NCI-H1436 (cell line): ENCODE measurements around the gene AKR1B1.
"Not testable (repeated sequence)": the region's sequence is repeated elsewhere in the genome, so short reads cannot be mapped to it uniquely, and the experiment has no call there.

ENCODE experiments used
- DNase-seq: peaks from one replicate; lab custom pipeline; 2025; lab: John Stamatoyannopoulos, UW

The AKR1B1 gene

GRCh38 chr7:134458806-134459698 lies at the start of gene AKR1B1:
Gene AKR1B1, minus strand, starts transcription at chr7:134459100. Its CDS starts 38 bp downstream, at chr7:134459062.
- peak; percentile 84 for DNase-seq

GRCh38 chr7:134505856-134506255 lies 47.0 kb upstream of the AKR1B1 start:
- no peak for DNase-seq

- no peak for DNase-seq
Measured at GRCh38 chr7:134504660-134505164, 45.8 kb upstream of the AKR1B1 start.

GRCh38 chr7:134502463-134503371 lies 43.8 kb upstream of the AKR1B1 start:
- DNase-seq, result no peak

- DNase-seq, result no peak
Measured at GRCh38 chr7:134500982-134501381, 42.1 kb upstream of the AKR1B1 start.

- DNase-seq, result no peak
Measured at GRCh38 chr7:134500406-134500805, 41.5 kb upstream of the AKR1B1 start.

- DNase-seq, result no peak
Measured at GRCh38 chr7:134495546-134495945, 36.6 kb upstream of the AKR1B1 start.

- DNase-seq, result no peak
Measured at GRCh38 chr7:134493091-134493490, 34.2 kb upstream of the AKR1B1 start.

GRCh38 chr7:134487721-134488120 lies 28.8 kb upstream of the AKR1B1 start:
- not testable (repeated sequence) for DNase-seq

GRCh38 chr7:134485203-134485602 lies 26.3 kb upstream of the AKR1B1 start:
- DNase-seq, result no peak

- no peak for DNase-seq
Measured at GRCh38 chr7:134483296-134483695, 24.4 kb upstream of the AKR1B1 start.

- no peak for DNase-seq
Measured at GRCh38 chr7:134482858-134483257, 24.0 kb upstream of the AKR1B1 start.

- no peak for DNase-seq
Measured at GRCh38 chr7:134481167-134481566, 22.3 kb upstream of the AKR1B1 start.

GRCh38 chr7:134480730-134481129 lies 21.8 kb upstream of the AKR1B1 start:
- no peak for DNase-seq

GRCh38 chr7:134480202-134480601 lies 21.3 kb upstream of the AKR1B1 start:
- no peak for DNase-seq

- DNase-seq, result no peak
Measured at GRCh38 chr7:134478707-134479106, 19.8 kb upstream of the AKR1B1 start.

- DNase-seq, result no peak
Measured at GRCh38 chr7:134477954-134478353, 19.1 kb upstream of the AKR1B1 start.

- DNase-seq, result no peak
Measured at GRCh38 chr7:134476044-134476443, 17.1 kb upstream of the AKR1B1 start.

GRCh38 chr7:134474828-134475227 lies 15.9 kb upstream of the AKR1B1 start:
- DNase-seq, result no peak

GRCh38 chr7:134473861-134474291 lies 15.0 kb upstream of the AKR1B1 start:
- DNase-seq, result no peak

GRCh38 chr7:134472572-134473244 lies 13.8 kb upstream of the AKR1B1 start:
- no peak for DNase-seq

- DNase-seq, result no peak
Measured at GRCh38 chr7:134470864-134471263, 12.0 kb upstream of the AKR1B1 start.
